GM21447 (cell line): ENCODE results near the gene BRI3.

ENCODE experiments used
- ATAC-seq: cut with Tn5 transposase; IDR thresholded peaks from one replicate; pipeline ENCODE4 v1.9.1; 2021; ENCODE audit not compliant: unreplicated experiment

The BRI3 gene

GRCh38 chr7:98286701-98287485 lies 5.4 kb downstream of the BRI3 start:
- no peak for ATAC-seq

DNA sequence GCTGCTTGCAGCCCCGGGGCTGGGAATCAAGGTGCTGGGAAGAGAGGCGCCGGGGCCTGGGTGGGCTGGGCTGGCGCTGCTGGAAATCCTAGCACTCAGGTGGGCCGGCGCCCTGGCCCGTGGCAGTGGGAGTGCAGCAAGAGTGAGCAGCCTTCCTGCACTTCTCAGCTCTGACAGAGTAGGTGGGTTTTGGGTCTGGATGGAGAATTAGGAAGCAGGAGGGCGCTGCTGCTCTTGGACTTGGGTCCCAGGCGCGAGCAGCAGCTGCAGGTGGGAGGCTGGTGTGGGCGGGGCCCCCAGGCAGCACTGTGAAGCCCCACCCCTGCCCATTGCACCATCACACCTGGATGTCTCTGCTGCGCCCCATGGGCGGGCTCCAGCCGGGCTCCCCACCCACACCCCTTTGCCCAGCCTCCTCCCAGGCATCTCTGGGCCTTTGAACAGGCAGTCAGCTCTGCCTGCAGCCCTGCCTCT lies 6.0 kb downstream of the BRI3 start:
- ATAC-seq: no peak

DNA sequence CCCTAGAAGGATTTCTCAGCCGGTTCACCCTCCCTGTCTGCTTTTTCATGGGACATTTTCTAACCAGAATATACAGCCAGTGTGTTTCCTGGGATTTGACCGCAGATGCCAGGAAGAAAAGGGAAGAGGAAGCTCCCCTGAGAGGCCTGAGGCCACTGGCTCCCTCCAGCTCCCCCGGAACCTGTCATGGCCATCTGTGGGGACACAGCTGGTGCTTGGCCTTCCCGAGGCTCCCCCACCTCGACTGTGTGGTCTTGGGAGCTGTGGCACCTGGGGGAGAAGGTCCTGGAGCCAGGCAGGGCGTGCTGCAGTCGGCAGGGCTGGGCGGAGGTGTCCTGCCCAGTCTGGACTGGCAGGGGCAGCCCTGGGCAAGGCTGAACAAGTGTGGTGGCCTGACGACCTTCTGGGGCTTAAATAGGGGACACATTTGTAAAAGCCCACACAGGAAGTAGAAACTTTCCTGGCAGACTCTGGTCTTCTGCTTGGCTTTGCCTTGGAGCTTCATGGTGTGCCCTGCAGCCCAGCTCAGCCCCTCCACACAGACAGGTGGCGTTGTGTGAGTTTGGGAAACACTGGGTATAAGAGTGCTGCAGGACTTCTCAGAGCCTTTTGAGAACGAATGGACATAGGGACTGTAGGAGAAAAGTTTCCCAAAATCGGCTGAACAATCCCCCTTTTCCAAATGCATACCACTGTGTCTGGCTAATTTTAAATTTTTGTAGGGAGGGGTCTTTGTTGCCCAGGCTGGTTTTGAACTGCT lies 6.8 kb downstream of the BRI3 start:
- ATAC-seq: no peak

GRCh38 chr7:98289333-98289875 lies 7.9 kb downstream of the BRI3 start:
- ATAC-seq: no peak

- ATAC-seq: no peak
Observed at GRCh38 chr7:98291717-98292116, 10.2 kb downstream of the BRI3 start.

GRCh38 chr7:98293265-98293664 lies 11.8 kb downstream of the BRI3 start:
- ATAC-seq: no peak

DNA sequence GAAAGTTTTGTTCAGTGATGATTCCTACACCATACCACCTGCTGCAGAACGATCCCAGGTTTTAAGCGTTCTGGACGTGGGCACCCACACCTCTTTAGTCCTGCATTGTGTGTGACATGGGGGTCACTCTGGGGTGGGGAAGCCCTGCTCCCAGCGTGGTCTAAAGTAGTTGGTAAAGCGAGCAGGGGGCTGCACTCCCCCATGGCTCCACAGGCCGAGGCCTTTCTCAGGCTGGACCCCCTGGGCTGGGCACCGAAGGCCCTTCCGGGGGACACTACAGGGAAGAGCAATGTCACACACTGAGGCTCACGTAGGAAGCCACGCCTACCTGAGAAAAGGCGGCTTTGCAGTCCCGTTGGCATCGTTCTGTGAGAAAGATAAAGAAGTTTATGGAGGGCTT lies 12.3 kb downstream of the BRI3 start:
- no peak for ATAC-seq

- no peak for ATAC-seq
Observed at GRCh38 chr7:98294326-98294725, 12.8 kb downstream of the BRI3 start.

DNA sequence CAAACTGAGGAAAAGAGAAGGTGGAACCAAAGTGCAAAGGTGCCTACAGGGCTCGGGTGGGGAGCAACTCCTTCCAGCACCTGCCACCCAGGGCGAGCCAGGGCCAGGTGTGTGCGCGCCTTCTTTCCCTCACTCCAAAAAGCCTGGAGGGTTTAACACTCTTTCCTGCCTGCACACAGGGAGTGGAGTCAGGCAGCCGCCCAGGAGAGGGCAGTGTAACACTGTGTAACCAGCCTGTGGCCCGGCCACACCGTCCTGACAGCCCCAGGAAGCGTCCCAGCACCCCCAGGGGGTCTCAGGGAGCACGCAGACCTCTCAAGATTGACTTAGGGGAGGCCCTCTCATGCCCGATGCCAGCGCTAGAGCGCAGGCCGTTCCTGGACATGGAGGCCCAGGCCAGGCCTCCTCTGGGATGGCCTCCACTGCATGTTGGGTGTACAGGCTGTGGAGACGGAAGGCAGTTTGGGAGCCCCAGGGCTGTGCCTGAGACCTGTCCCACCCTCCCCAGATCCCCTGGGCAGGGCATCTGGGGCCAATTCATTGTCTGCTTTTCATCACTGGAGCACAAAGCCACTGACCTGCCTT lies 13.4 kb downstream of the BRI3 start:
- ATAC-seq: no peak

GRCh38 chr7:98295467-98296192 lies 14.1 kb downstream of the BRI3 start:
- no peak for ATAC-seq

GRCh38 chr7:98296833-98297232 lies 15.3 kb downstream of the BRI3 start:
- no peak for ATAC-seq

DNA sequence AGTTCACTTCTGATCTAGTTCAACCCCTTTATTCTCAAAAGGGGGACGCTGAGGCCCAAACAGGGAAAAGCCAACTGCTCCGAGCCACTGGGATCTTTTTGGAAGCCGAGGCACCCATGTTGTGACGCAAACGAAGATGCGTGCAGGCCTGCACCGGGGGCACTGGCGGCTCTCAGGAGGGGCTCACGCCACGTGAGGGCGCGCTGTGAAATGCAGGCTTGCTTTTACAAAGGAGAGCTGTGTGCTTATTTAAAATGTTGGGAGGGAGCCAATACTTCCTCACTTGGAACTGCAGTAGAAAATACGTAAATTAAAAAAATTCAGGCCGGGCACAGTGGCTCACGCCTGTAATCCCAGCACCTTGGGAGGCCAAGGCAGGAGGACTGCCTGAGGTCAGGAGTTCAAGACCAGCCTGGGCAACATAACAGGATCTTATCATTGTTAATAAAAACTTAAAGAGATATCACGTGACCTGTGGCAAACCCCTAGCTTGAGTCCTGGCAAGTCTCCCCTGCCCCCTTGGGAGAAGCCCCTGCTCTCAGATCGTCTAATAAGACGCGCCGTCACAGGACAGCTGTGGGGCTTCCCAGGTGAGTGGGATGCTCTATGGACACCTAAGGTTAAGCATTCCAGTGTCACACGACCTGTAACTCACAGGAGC lies 16.3 kb downstream of the BRI3 start:
- no peak for ATAC-seq

GRCh38 chr7:98300595-98301372 lies 19.3 kb downstream of the BRI3 start:
- ATAC-seq: no peak

DNA sequence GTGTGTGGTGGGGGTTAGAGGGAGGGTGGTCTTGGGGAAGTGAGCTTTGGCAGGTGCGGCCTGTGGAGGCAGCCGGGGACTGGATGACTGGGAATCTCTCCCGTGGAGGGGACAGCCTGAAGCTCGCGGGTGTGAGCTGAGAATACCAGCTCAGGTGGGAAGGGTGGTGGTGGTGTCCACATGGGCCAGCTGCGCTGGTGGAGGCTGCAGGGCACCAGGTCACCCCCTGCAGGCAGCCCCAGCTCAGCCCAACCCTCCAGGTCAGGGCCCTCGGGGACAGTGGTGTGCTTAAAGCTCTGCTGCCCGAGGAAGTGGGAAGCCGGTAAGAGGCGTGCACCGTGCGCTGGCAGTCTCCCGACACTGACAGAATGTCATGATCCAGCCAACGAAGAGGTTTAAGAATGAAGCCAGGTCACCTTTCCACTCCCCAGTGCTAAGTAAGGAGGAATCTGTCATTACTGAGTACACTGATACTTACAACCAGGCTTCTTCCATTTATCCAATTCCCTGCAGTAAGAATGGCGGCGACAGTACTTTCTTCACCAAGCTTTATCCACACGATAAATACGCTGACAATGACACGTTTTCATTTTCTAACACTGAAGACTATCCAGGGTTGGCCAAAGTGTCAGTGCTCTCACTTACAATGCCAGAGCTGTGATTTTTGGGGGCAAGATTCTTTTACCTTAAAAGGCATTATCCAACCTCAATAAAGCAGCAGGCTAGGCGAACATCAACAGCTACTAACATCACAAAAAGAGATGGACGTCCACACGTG lies 20.4 kb downstream of the BRI3 start:
- no peak for ATAC-seq

- ATAC-seq: no peak
Observed at GRCh38 chr7:98303176-98303865, 21.8 kb downstream of the BRI3 start.

GRCh38 chr7:98303906-98304305 lies 22.4 kb downstream of the BRI3 start:
- no peak for ATAC-seq

- ATAC-seq: no peak
Observed at GRCh38 chr7:98305951-98306535, 24.6 kb downstream of the BRI3 start.

DNA sequence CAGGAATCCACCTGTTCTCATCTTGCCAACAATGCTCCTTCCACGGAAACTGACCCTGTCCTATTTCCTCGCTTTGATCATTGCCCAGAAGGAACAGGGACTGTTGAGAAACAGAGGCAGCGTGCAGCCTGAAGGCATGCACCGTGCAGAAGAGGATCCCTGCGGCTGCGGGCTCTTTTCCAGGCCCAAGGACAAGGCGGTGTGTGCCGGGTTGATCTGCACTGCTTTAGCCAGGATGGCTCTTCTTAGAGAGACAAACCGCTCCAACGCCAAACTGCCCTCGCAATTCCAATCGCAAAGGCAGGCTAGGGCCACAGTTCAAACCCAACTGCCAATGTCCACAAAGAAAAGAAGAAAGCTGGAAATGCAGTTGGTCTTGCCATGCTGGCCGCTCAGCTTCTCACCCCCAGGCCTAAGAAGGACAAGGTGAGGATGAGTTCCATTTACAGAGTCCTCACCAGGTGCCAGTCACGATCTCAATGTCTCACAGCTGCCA lies 26.5 kb downstream of the BRI3 start:
- no peak for ATAC-seq
